Upper lobe of left lung (tissue), 4 donors: ENCODE results near the gene NAV2.
A peak's percentile ranks its signal among the peaks of the same experiment; 100 is the strongest.

ENCODE experiments used
- EP300 ChIP-seq, 4 donors: sonication (generic); formaldehyde crosslinking; IDR thresholded peaks; one replicate each; pipeline ENCODE4 v1.5.1; 2017; ENCODE audit warnings: antibody characterized with exemption in 4 of 4, control low read depth in 2 of 4
- POLR2A ChIP-seq, 4 donors: fragments of 450-650 bp; IDR thresholded peaks; one replicate each; pipeline ENCODE4 v1.5.1; 2016 to 2017; ENCODE audit warnings: antibody characterized with exemption in 4 of 4, mild to moderate bottlenecking in 2 of 4
- POLR2AphosphoS5 ChIP-seq, 2 donors: sonication (generic); formaldehyde crosslinking; IDR thresholded peaks; one replicate each; pipeline ENCODE4 v1.5.1; 2017; ENCODE audit warnings: antibody characterized with exemption in 2 of 2
- TF ChIP-seq, protein P1 (sequence below), 6 experiments: fragments of 450-650 bp in 4 of 6; fragments of 200-600 bp in 2 of 6; sonication (generic) in 2 of 6; IDR thresholded peaks; one replicate each; pipeline ENCODE4 v1.5.1; 2016 to 2019; ENCODE audit warnings: antibody characterized with exemption in 6 of 6

DNA sequence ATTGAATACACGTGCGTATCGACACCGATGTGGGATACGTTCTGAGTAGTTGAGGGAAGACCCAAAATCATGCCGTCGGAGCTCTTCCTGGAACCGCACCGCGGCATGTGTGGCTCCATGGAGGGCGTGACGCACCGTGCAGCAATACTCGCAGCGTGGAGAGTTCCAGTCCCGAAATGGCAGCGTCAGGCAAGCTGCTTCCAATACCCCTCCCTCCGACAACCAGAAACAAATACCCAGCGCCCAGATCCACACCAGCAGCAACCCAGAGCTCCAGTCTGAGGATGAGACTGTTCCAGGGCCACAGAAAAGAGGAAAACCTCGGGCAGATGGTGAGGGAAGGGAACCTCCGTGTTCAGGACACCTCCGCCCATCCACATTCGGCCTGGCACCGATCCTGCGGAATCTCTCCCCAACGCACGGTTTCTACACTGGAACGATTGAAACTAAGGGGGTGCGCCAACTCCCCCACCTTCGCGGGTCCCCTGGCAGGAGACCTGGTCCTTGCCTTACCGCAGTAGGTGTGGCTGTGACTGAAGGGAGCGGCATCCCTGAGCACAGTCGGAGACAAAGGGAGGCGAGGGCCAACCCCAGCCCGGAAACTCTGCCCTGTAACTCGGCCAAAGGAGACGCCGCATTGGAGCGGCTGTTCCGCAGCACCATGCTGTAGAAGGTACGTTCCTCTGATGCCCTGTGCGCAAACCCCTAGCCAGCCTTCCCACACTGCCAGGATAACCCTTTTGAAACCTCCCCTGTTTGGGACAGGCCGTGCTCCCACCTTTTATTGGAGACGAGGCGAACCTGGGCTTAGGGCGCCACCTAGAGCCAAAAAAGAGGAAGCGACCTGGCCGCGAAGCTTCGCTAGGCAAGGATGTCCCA is 419.4 kb downstream of the NAV2 start:
- TF ChIP-seq, protein P1, sequence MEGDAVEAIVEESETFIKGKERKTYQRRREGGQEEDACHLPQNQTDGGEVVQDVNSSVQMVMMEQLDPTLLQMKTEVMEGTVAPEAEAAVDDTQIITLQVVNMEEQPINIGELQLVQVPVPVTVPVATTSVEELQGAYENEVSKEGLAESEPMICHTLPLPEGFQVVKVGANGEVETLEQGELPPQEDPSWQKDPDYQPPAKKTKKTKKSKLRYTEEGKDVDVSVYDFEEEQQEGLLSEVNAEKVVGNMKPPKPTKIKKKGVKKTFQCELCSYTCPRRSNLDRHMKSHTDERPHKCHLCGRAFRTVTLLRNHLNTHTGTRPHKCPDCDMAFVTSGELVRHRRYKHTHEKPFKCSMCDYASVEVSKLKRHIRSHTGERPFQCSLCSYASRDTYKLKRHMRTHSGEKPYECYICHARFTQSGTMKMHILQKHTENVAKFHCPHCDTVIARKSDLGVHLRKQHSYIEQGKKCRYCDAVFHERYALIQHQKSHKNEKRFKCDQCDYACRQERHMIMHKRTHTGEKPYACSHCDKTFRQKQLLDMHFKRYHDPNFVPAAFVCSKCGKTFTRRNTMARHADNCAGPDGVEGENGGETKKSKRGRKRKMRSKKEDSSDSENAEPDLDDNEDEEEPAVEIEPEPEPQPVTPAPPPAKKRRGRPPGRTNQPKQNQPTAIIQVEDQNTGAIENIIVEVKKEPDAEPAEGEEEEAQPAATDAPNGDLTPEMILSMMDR (IDR thresholded peaks at IDR 0.05), result peak; percentile 68 to 77 (median 74)
- no peak for TF ChIP-seq POLR2AphosphoS5 (IDR thresholded peaks at IDR 0.05)
- TF ChIP-seq EP300 (IDR thresholded peaks at IDR 0.05), result no peak
- TF ChIP-seq POLR2A (IDR thresholded peaks at IDR 0.05), result no peak
